ENCODE results near the gene PRR18. TPM values are rescaled to one million over a fixed set of nuclear protein-coding genes. Genes with fewer than 3 reads are reported as not detected.

The PRR18 gene
- total and polyA plus RNA-seq, 9 of the 15 experiments (the other 6 are each of a cell fraction or from before 2014, with no cell fraction given) = not detected

GRCh38 chr6:166342349-166343149 is 34.4 kb upstream of the PRR18 start, which contains the start of gene SFT2D1 (continued):
- TF ChIP-seq ZNF318 (IDR thresholded peaks at IDR 0.05; ENCODE audit: borderline replicate concordance in 1 of 2, low read depth in 1 of 2) (no peak), ZNF146 (CRISPR knock-in tag; IDR thresholded peaks at IDR 0.05; ENCODE audit: unreplicated experiment) (no peak), ILF3 (IDR thresholded peaks at IDR 0.05; ENCODE audit: borderline replicate concordance) (no peak), MTF1 (CRISPR knock-in tag; IDR thresholded peaks at IDR 0.05; ENCODE audit: borderline replicate concordance) (no peak), SAFB (IDR thresholded peaks at IDR 0.05; ENCODE audit: borderline replicate concordance, low read depth, low read length) (peak; percentile 91), ZKSCAN1 (IDR thresholded peaks at IDR 0.05; ENCODE audit: low read depth, low read length) (no peak), TEAD1 (CRISPR knock-in tag; IDR thresholded peaks at IDR 0.05) (no peak), THRAP3 (IDR thresholded peaks at IDR 0.05; ENCODE audit: borderline replicate concordance) (no peak), YBX1 (IDR thresholded peaks at IDR 0.05) (no peak), ZFX (CRISPR knock-in tag; IDR thresholded peaks at IDR 0.05) (peak; percentile 91), L3MBTL2 (IDR thresholded peaks at IDR 0.05) (peak; percentile 79), ZNF766 (CRISPR knock-in tag; conservative IDR thresholded peaks at IDR 0.05) (no peak), RFX1 (IDR thresholded peaks at IDR 0.05) (no peak), E2F3 (CRISPR knock-in tag; IDR thresholded peaks at IDR 0.05) (no peak), ZSCAN32 (CRISPR knock-in tag; IDR thresholded peaks at IDR 0.05) (no peak), ZHX1 (conservative IDR thresholded peaks at IDR 0.05; ENCODE audit: low read length) (no peak), NFRKB (IDR thresholded peaks at IDR 0.05; ENCODE audit: low read depth) (no peak)

All from K562 (cell line).